Keratinocyte (primary cell): ENCODE measurements around the gene DSTN. TPM values are rescaled to one million over a fixed set of nuclear protein-coding genes. Genes with fewer than 3 reads are reported as not detected.

Source experiments
- DNase-seq: peaks from one replicate; pipeline ENCODE4 v3.0.0-alpha.2; 2011; ENCODE audit warnings: low read depth, missing footprints, low spot score
- FAIRE-seq: peaks from 2 replicates; lab custom pipeline; 2011; peaks lifted over from hg19 to GRCh38; lab: Jason Lieb, UNC
- H2AFZ ChIP-seq: 2 replicates; pipeline ENCODE4 v1.6.0; 2012; ENCODE audit warnings: low read length, control low read depth, inconsistent platforms; ENCODE audit not compliant: control insufficient read depth
- H3K27ac ChIP-seq: 2 replicates; pipeline ENCODE4 v1.5.1; 2011; ENCODE audit warnings: low read length; ENCODE audit not compliant: control insufficient read depth, insufficient read depth
- H3K27me3 ChIP-seq: 3 replicates; pipeline ENCODE4 v1.6.0; 2011; ENCODE audit warnings: low read length; ENCODE audit not compliant: control insufficient read depth, insufficient read depth; ENCODE audit errors: extremely low read depth
- H3K36me3 ChIP-seq, 2 experiments: 2 replicates in 1 of 2; 3 replicates in 1 of 2; pipeline ENCODE4 v1.5.1; 2011; ENCODE audit warnings: low read length in 2 of 2, mild to moderate bottlenecking in 1 of 2; ENCODE audit not compliant: control insufficient read depth in 2 of 2, insufficient read depth in 2 of 2; ENCODE audit errors: extremely low read depth in 1 of 2
- H3K4me1 ChIP-seq: 3 replicates; pipeline ENCODE4 v1.5.1; 2011; ENCODE audit warnings: low read length; ENCODE audit not compliant: control insufficient read depth, insufficient read depth; ENCODE audit errors: extremely low read depth
- H3K4me2 ChIP-seq: 3 replicates; pipeline ENCODE4 v1.6.0; 2011; ENCODE audit warnings: low read depth, low read length; ENCODE audit not compliant: control insufficient read depth, insufficient read depth; ENCODE audit errors: extremely low read depth
- H3K4me3 ChIP-seq, 3 experiments: fragments of 200-600 bp in 1 of 3; sonication (generic) in 1 of 3; 2 replicates in 2 of 3; 3 replicates in 1 of 3; pipeline ENCODE4 v1.5.1; 2011 to 2016; ENCODE audit warnings: low read length in 3 of 3, mild to moderate bottlenecking in 3 of 3, control low read depth in 2 of 3, inconsistent platforms in 1 of 3, low read depth in 1 of 3, mixed read lengths in 1 of 3, mixed run types in 1 of 3, moderate library complexity in 1 of 3; ENCODE audit not compliant: control insufficient read depth in 2 of 3, insufficient read depth in 2 of 3; ENCODE audit errors: extremely low read depth in 1 of 3
- H3K79me2 ChIP-seq: 2 replicates; pipeline ENCODE4 v1.6.0; 2012; ENCODE audit warnings: low read length; ENCODE audit not compliant: control insufficient read depth, insufficient read depth
- H3K9ac ChIP-seq: 3 replicates; pipeline ENCODE4 v1.6.0; 2011; ENCODE audit warnings: low read length; ENCODE audit not compliant: control insufficient read depth, insufficient read depth; ENCODE audit errors: extremely low read depth
- H3K9me1 ChIP-seq: 3 replicates; pipeline ENCODE4 v1.6.0; 2011; ENCODE audit warnings: low read length; ENCODE audit not compliant: control insufficient read depth, insufficient read depth; ENCODE audit errors: extremely low read depth
- H3K9me3 ChIP-seq: 2 replicates; pipeline ENCODE4 v1.5.1; 2012; ENCODE audit warnings: low read depth, low read length; ENCODE audit not compliant: control insufficient read depth
- H4K20me1 ChIP-seq: 3 replicates; pipeline ENCODE4 v1.6.0; 2011; ENCODE audit warnings: low read length; ENCODE audit not compliant: control insufficient read depth, insufficient read depth; ENCODE audit errors: extremely low read depth
- EZH2 ChIP-seq: IDR thresholded peaks from one replicate; pipeline ENCODE4 v1.6.1; 2012; ENCODE audit warnings: inconsistent platforms, mild to moderate bottlenecking, low read length, moderate library complexity
- dilution Hi-C: fragments of 300-500 bp; cut with MboI; formaldehyde crosslinking; loops from one replicate; pipeline ENCODE4 v1.7.0; 2020; ENCODE audit warnings: low sequenced_read_pairs; ENCODE audit not compliant: extremely low pct_ligation_motif_present
- polyA plus RNA-seq, 5 experiments: library from polyadenylated mRNA; depleted of rRNA in 3 of 5; stranded (reverse) in 3 of 5; stranded (forward) in 1 of 5; unstranded in 1 of 5; fragments of >200 nt; gene quantifications; 1 replicate in 1 of 5; 2 replicates in 3 of 5; 3 replicates in 1 of 5; pipeline versions ENCODE4 v1.2.1 to v1.2.3, GENCODE V29; 2011 to 2012; ENCODE audit warnings: missing spikeins in 2 of 5, low read depth in 1 of 5, low replicate concordance in 1 of 5
- TF ChIP-seq, protein P1 (sequence below), 3 experiments: IDR thresholded peaks in 1 of 3; conservative IDR thresholded peaks in 1 of 3; optimal IDR thresholded peaks in 1 of 3; 2 replicates in 2 of 3; 3 replicates in 1 of 3; pipeline versions ENCODE3 to v1.5.1; 2011; ENCODE audit warnings: low read length in 3 of 3, mild to moderate bottlenecking in 3 of 3, moderate library complexity in 2 of 3, control low read depth in 1 of 3, inconsistent platforms in 1 of 3; ENCODE audit not compliant: insufficient read depth in 2 of 3; ENCODE audit errors: extremely low read depth in 1 of 3

Gene DSTN
- polyA plus RNA-seq, 1 donor (not counting 4 experiments of a cell fraction or from before 2014, with no cell fraction given) = 288 TPM

DNA sequence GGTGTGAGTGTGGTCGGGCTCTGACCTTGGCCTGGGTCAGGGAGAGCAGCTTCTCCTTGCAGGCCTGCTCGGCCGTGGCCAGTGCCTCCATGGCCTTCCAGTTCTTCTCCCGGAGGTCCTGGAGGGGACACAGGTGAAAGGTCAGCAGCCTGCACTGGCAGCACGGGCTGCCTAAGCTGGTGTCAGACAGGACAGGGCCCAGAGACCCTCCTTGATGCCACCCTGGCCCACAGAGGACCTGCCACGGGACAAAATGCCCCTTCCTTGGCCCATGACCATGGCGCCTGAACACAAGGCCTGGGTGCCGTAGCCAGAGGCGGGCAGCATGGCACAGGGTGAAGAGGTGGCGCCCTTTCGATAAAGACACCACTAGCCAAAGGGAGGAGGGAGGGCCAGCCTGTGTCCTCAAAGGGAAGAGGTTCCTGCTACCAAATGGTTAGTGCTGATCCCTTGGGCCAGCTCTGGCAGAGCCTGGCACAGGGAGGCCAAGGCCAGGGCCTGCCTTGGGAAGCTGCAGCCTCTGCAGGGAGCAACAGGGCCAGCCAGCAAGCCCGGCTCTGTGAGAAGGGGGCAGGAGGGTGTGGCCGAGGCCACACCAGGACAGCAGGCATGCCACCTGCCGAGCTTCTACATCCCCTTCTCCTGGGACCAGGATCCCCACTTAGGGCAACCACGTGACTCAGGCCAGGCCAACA lies 54.8 kb downstream of the DSTN start:
- Histone ChIP-seq H3K4me1 (no peaks in the 10 kb centered on the region), H3K36me3 (peaks cover 33 to 78% of the 10 kb centered on the region in 2 experiments), H3K9me3 (no peaks in the 10 kb centered on the region), H3K27me3 (no peaks in the 10 kb centered on the region), H3K79me2 (no peaks in the 10 kb centered on the region), H3K9ac (no peak overlapping the region), H2AFZ (no peak overlapping the region), H3K4me3 (no peak overlapping the region), H4K20me1 (no peaks in the 10 kb centered on the region), H3K9me1 (no peaks in the 10 kb centered on the region), H3K4me2 (no peak overlapping the region), H3K27ac (no peak overlapping the region)
- no peak for DNase-seq
- FAIRE-seq = no peak
- TF ChIP-seq EZH2 = no peak
- TF ChIP-seq, protein P1, sequence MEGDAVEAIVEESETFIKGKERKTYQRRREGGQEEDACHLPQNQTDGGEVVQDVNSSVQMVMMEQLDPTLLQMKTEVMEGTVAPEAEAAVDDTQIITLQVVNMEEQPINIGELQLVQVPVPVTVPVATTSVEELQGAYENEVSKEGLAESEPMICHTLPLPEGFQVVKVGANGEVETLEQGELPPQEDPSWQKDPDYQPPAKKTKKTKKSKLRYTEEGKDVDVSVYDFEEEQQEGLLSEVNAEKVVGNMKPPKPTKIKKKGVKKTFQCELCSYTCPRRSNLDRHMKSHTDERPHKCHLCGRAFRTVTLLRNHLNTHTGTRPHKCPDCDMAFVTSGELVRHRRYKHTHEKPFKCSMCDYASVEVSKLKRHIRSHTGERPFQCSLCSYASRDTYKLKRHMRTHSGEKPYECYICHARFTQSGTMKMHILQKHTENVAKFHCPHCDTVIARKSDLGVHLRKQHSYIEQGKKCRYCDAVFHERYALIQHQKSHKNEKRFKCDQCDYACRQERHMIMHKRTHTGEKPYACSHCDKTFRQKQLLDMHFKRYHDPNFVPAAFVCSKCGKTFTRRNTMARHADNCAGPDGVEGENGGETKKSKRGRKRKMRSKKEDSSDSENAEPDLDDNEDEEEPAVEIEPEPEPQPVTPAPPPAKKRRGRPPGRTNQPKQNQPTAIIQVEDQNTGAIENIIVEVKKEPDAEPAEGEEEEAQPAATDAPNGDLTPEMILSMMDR (optimal IDR thresholded peaks at IDR 0.05 in 1 of 3, IDR thresholded peaks at IDR 0.05 in 1 of 3, conservative IDR thresholded peaks at IDR 0.05 in 1 of 3; ENCODE audit: extremely low read depth in 1 of 3, insufficient read depth in 2 of 3, low read length in 3 of 3) = no peak
- dilution Hi-C loops = no loop called here

DNA sequence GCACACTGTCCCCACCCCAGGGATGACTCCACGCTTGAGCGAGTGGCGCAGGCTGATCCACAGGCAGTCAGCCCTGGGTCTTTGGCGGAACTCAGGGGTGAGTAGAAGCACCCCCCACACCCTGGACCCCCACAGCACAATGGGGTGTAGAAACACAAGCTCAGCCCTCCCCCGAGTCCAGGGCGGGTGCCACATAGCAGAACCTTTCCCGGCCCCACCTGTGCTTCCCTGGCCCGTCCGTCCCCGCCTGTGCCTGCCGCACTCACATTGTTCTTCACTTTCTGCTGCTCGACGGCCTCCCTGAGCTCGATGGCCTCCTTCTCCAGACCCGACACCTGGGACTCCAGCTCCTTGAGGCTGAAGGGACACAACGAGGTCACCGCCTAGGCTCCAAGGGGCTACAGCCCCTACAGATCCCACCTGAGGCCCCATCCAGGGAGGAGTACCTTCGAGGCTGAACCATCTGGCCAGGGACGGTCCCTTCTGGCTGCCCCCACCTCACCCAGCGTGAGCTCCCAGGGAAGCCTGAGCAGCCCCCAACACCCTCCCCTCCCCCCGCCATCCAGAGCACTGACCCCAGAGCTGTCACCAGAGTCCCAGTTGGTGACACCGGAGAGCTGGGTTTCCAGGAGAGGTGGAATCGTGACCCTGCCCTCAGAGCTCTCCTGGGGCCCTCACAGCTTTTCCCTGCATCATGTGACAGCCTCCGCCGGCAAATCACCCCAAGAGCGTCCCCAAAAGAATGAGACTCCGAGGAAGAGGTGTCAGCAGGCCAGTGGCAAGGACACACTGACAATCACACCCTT lies 55.6 kb downstream of the DSTN start:
- dilution Hi-C loops = no loop called here
- no peak overlapping the region for H3K4me2 ChIP-seq
- no peaks in the 10 kb centered on the region for H4K20me1 ChIP-seq
- H3K36me3 ChIP-seq = peaks cover 32 to 76% of the 10 kb centered on the region in 2 experiments
- no peak overlapping the region for H3K9ac ChIP-seq
- no peaks in the 10 kb centered on the region for H3K79me2 ChIP-seq
- TF ChIP-seq, protein P1 (optimal IDR thresholded peaks at IDR 0.05 in 1 of 3, IDR thresholded peaks at IDR 0.05 in 1 of 3, conservative IDR thresholded peaks at IDR 0.05 in 1 of 3; ENCODE audit: extremely low read depth in 1 of 3, insufficient read depth in 2 of 3, low read length in 3 of 3) = no peak
- no peak for TF ChIP-seq EZH2
- no peak for DNase-seq
- no peaks in the 10 kb centered on the region for H3K9me3 ChIP-seq
- FAIRE-seq = no peak
- no peaks in the 10 kb centered on the region for H3K4me1 ChIP-seq
- no peak overlapping the region for H2AFZ ChIP-seq
- H3K4me3 ChIP-seq = no peak overlapping the region
- no peak overlapping the region for H3K27ac ChIP-seq
- no peaks in the 10 kb centered on the region for H3K27me3 ChIP-seq
- no peaks in the 10 kb centered on the region for H3K9me1 ChIP-seq
